Spleen (tissue), 11 donors: ENCODE results near the gene CASP7. TPM values are rescaled to one million over a fixed set of nuclear protein-coding genes. Genes with fewer than 3 reads are reported as not detected.
A peak's percentile ranks its signal among the peaks of the same experiment; 100 is the strongest.

ENCODE experiments used
- DNase-seq: peaks from one replicate; pipeline ENCODE4 v3.0.0-alpha.2; 2020
- H3K27ac ChIP-seq, 8 donors: fragments of 200-600 bp; sonication (generic) in 7 of 8; 1 replicate in 4 of 8; 2 replicates in 4 of 8; pipeline versions ENCODE4 v1.5.0 to v1.8.0; 2016 to 2021; ENCODE audit warnings: inconsistent platforms in 4 of 8, mild to moderate bottlenecking in 4 of 8, moderate library complexity in 1 of 8
- H3K27me3 ChIP-seq, 7 donors: fragments of 200-600 bp; sonication (generic) in 6 of 7; replicated peaks in 1 of 7; 1 replicate in 4 of 7; 2 replicates in 3 of 7; pipeline versions ENCODE4 v1.5.0 to v1.8.0; 2016 to 2021; ENCODE audit warnings: inconsistent platforms in 3 of 7, mild to moderate bottlenecking in 1 of 7
- H3K36me3 ChIP-seq, 6 donors: fragments of 200-600 bp; sonication (generic) in 5 of 6; 1 replicate in 4 of 6; 2 replicates in 2 of 6; pipeline versions ENCODE4 v1.5.0 to v1.8.0; 2016 to 2021; ENCODE audit warnings: inconsistent platforms in 2 of 6
- H3K4me1 ChIP-seq, 6 donors: fragments of 200-600 bp; sonication (generic) in 5 of 6; 1 replicate in 3 of 6; 2 replicates in 3 of 6; pipeline versions ENCODE4 v1.5.0 to v1.8.0; 2016 to 2021; ENCODE audit warnings: inconsistent platforms in 3 of 6
- H3K4me3 ChIP-seq, 8 donors: fragments of 200-600 bp; sonication (generic) in 7 of 8; 1 replicate in 4 of 8; 2 replicates in 4 of 8; pipeline versions ENCODE4 v1.5.0 to v1.8.0; 2016 to 2021; ENCODE audit warnings: inconsistent platforms in 4 of 8, mild to moderate bottlenecking in 4 of 8, moderate library complexity in 2 of 8
- H3K9me3 ChIP-seq, 8 donors: fragments of 200-600 bp; sonication (generic) in 7 of 8; 1 replicate in 4 of 8; 2 replicates in 4 of 8; pipeline versions ENCODE4 v1.5.0 to v1.8.0; 2016 to 2021; ENCODE audit warnings: inconsistent platforms in 4 of 8
- POLR2A ChIP-seq, 3 donors: fragments of 450-650 bp; IDR thresholded peaks; one replicate each; pipeline ENCODE4 v1.5.1; 2017; ENCODE audit warnings: antibody characterized with exemption in 3 of 3, mild to moderate bottlenecking in 1 of 3
- POLR2AphosphoS5 ChIP-seq, 3 donors: sonication (generic); formaldehyde crosslinking; IDR thresholded peaks; one replicate each; pipeline ENCODE4 v1.5.1; 2017; ENCODE audit warnings: antibody characterized with exemption in 3 of 3
- WGBS, 5 donors: extraction: QIAGEN DNeasy Blood & Tissue Kit in 3 of 5; methylation state at CpG; one replicate each; pipeline versions ENCODE4 v1.1.5 to v1.1.7; 2013 to 2018; 5-methylcytosine and 5-hydroxymethylcytosine counted together
- intact Hi-C: fragments of 100-400 bp; cut with DNase I; formaldehyde crosslinking; loops from one replicate; pipeline ENCODE4 v1.15.0; 2023; ENCODE audit warnings: low total_unique reads
- polyA plus RNA-seq, 3 donors: library from polyadenylated mRNA; stranded (reverse); fragments of 200-250 nt; gene quantifications; one replicate each; pipeline ENCODE4 v1.2.1, GENCODE V29; 2013
- total RNA-seq, 7 donors: library from RNA; depleted of rRNA in 3 of 7; stranded (reverse); fragments of >200 nt in 3 of 7; fragmentation: NEBNext Ultra II Directional in 4 of 7; extraction: Animal tissue kit (Norgen Biotek cat#: 25700) in 4 of 7; gene quantifications; one replicate each; pipeline versions ENCODE4 v1.1.0 to v1.2.1, GENCODE V29; 2016 to 2021
- TF ChIP-seq, protein P1 (sequence below), 11 experiments: fragments of 200-600 bp in 7 of 11; fragments of 450-650 bp in 4 of 11; sonication (generic) in 4 of 11; IDR thresholded peaks in 8 of 11; conservative IDR thresholded peaks in 3 of 11; 1 replicate in 7 of 11; 2 replicates in 4 of 11; pipeline versions ENCODE4 v1.4.0 to v1.8.0; 2016 to 2021; ENCODE audit warnings: antibody characterized with exemption in 11 of 11, inconsistent platforms in 4 of 11, mild to moderate bottlenecking in 1 of 11
- donor health status: healthy with polysubstance abuse.
- donor health status: DM: no; HTN: no; CAD: no; lungs with moderate emphysema.
- donor health status: DM: no; HTN: no; CAD: no.
- donor health status: Bipolar disorder and iron deficiency.
- donor health status: healthy.
- donor health status: DM: no; HTN: no; CAD: no.
- donor health status: DM: yes; HTN: yes; CAD: no.

CASP7 gene
- total and polyA plus RNA-seq, 10 donors = 10.4 to 27.3 (median 19.2) TPM

DNA sequence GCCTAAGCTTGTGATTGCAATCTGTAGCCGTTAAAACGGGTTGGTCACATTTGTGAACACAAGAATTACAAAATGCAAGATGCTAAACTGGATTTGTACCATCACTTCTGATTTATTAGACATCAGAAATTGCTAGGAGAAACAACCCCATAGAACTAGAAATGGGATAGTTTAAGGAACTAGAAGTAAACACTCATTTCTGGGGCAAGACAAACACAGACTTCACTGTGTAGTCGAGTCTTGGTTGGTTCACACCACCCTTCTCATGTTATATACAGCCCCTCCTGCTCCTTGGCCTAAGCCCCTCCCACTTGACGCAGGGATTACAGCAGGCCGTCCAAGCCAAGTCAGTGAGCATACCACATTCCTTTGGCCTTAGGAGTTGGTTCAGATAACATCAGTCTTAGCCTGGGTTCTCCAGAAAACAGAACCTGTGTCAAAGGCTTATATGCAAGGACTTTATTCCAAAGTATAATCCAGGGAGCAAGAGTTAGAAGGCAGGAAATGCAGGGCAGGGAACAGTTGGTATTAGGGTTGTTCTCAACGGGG is 13.8 kb upstream of the CASP7 start:
- TF ChIP-seq POLR2AphosphoS5 (IDR thresholded peaks at IDR 0.05) = no peak
- TF ChIP-seq POLR2A (IDR thresholded peaks at IDR 0.05) = no peak
- TF ChIP-seq, protein P1, sequence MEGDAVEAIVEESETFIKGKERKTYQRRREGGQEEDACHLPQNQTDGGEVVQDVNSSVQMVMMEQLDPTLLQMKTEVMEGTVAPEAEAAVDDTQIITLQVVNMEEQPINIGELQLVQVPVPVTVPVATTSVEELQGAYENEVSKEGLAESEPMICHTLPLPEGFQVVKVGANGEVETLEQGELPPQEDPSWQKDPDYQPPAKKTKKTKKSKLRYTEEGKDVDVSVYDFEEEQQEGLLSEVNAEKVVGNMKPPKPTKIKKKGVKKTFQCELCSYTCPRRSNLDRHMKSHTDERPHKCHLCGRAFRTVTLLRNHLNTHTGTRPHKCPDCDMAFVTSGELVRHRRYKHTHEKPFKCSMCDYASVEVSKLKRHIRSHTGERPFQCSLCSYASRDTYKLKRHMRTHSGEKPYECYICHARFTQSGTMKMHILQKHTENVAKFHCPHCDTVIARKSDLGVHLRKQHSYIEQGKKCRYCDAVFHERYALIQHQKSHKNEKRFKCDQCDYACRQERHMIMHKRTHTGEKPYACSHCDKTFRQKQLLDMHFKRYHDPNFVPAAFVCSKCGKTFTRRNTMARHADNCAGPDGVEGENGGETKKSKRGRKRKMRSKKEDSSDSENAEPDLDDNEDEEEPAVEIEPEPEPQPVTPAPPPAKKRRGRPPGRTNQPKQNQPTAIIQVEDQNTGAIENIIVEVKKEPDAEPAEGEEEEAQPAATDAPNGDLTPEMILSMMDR (IDR thresholded peaks at IDR 0.05 in 8 of 11, conservative IDR thresholded peaks at IDR 0.05 in 3 of 11) = no peak
- no peaks in the 10 kb centered on the region for H3K4me1 ChIP-seq
- no peaks in the 10 kb centered on the region for H3K36me3 ChIP-seq
- no peak overlapping the region for H3K27ac ChIP-seq
- no peak for DNase-seq
- peaks cover 0 to 10% (median 0%) of the 10 kb centered on the region in 7 donors for H3K27me3 ChIP-seq
- H3K9me3 ChIP-seq = peaks cover 0 to 11% (median 5%) of the 10 kb centered on the region in 8 donors
- intact Hi-C loops = no loop called here
- no peak overlapping the region for H3K4me3 ChIP-seq
- WGBS, 5 donors = 65 to 82% (median 77%) methylated on average over 6 of the region's 6 CpGs

DNA sequence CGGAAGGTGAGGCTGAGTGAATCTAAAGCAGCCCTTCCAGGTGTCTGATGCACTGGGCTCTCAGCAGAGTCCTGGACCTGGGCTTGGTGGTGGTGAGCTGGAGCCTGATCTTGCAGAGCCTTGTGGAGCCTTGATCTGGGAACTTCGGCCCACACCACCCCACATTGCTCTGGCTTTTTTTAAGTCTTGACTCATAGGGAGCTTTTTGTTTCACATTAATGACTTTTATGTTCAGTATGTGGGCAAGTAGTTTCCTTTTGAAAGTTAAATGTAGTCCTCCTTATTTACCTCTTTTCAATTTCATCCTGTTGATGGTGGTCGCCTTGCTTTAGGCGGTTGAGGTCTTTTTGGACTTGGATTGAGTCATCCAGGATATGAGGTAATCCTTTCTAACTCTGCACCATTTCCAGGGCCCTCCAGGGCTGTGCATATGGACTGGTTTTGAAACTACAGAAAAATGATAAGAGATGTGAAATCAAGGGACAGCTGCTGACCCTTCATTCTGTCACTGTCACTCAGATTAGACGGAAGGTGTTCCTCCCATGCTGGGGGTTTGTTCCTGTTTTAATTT is 12.9 kb upstream of the CASP7 start:
- Histone ChIP-seq H3K9me3 (peaks cover 0 to 15% (median 6%) of the 10 kb centered on the region in 8 donors), H3K4me3 (no peak overlapping the region), H3K27ac (no peak overlapping the region), H3K36me3 (no peaks in the 10 kb centered on the region), H3K27me3 (peaks cover 0 to 15% (median 0%) of the 10 kb centered on the region in 7 donors), H3K4me1 (no peaks in the 10 kb centered on the region)
- 27 to 60% (median 44%) methylated on average over 5 of the region's 5 CpGs for WGBS, 5 donors
- intact Hi-C loops = no loop called here
- no peak for DNase-seq
- TF ChIP-seq, protein P1 (IDR thresholded peaks at IDR 0.05 in 8 of 11, conservative IDR thresholded peaks at IDR 0.05 in 3 of 11) = no peak
- TF ChIP-seq POLR2AphosphoS5 (IDR thresholded peaks at IDR 0.05) = no peak
- TF ChIP-seq POLR2A (IDR thresholded peaks at IDR 0.05) = no peak

DNA sequence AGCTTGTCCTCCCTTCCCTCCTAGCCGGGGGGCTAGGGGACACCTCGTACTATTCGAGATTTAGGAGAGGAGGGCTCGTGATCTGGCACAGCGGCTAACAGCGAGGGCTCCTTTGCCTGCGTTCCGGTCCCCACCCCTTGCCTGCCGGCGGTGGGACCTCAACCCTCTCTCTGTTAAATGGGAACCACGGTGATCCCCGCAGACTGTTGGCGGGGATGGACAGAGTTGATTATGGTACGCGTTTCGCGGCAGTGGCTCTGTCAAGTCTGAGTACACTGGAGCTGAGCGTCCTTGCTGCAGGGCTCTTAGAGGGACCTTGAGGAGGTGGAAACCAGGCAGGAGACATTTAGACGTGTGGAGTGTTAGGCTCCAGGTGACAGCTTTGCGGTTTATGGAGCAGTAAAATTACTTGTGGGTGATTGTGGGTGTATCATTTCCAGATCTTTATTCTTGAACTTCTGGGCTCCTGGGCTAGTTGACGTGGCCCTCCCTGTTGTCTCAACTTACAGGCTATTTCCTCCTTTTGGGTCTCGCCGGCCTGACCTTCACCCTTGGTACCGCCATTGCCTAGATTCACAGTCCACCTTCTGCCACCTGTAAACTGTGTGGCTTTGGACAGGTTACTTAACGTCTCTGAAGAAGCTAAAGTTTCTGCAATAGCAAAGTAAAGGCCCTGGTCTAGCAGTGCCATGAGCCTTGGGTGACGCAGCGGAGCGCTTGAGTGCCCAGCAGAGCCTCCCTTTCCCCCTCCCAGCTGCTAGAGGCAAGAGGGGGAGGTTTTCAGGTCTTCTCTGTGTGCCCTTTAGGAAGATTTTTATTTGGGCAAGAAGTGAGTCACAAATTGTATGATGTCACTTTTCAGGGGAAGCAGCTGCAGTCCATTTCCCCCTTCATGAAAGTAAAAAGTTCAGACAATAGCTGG is 739 bp downstream of the CASP7 start:
- peaks cover 12 to 52% (median 25%) of the 10 kb centered on the region in 6 donors for H3K4me1 ChIP-seq
- H3K27me3 ChIP-seq = no peaks in the 10 kb centered on the region
- H3K27ac ChIP-seq = peak overlapping the region; percentile 87 to 97 (median 94)
- intact Hi-C loops = no loop called here
- H3K4me3 ChIP-seq = peak overlapping the region; percentile 84 to 100 (median 95)
- no peaks in the 10 kb centered on the region for H3K36me3 ChIP-seq
- peak; percentile 84 for DNase-seq
- TF ChIP-seq POLR2AphosphoS5 (IDR thresholded peaks at IDR 0.05) = peak in 2 of 3 donors; percentile 31 to 41
- no peak for TF ChIP-seq POLR2A (IDR thresholded peaks at IDR 0.05)
- 1 to 5% (median 3%) methylated on average over 27 to 28 of the region's 28 CpGs for WGBS, 5 donors
- peaks cover 0 to 17% (median 7%) of the 10 kb centered on the region in 8 donors for H3K9me3 ChIP-seq

DNA sequence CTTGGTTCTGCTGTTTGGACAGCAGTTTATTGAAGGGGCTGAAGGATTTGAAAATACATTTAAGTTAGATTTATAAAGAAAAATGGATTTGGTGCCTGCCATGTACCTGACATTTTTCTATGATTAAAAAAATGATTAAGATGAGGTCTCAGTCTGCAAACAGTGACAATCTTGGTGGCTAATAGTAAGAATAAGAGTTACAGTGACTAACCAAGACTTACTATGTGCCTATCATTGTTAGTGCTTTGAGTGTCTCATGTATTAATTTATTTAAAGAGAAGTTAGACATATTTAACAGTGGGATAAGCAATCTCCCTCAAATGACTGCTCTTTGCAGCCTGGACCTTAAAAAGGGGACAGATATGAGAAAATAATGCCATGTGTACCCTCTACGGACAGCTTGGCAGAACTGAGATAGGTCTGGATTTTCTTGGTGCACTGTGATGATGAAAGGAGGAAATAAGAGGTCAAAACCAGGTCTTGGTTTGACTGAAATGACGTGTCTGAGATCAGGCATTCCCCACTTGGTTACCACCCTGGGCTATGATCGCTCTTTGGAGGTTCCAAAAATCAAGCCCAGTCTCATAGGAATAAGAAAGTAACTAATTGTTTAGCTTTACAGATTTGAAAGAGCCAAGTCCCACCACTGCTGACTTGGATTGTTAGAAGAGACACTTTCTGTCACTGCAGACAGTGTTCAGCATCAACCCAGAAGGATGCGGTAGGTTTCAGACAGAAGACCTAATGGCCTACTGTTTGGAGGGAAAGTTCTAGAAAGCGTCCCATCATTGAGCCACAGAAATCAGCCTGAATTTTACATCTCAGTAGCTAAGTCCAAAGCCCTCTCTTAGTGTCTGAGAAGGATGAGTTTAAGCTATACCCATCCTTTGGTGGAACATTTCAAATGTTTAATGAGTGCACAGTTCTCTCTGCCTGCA is 2.1 kb downstream of the CASP7 start:
- Histone ChIP-seq H3K4me3 (peak overlapping the region in 2 of 8 donors; percentile 84 to 100), H3K36me3 (peaks cover 0 to 10% (median 0%) of the 10 kb centered on the region in 6 donors), H3K9me3 (peaks cover 3 to 30% (median 20%) of the 10 kb centered on the region in 8 donors), H3K27ac (peak overlapping the region in 7 of 8 donors; percentile 87 to 97 (median 95)), H3K4me1 (peaks cover 12 to 52% (median 25%) of the 10 kb centered on the region in 6 donors), H3K27me3 (no peaks in the 10 kb centered on the region)
- no peak for DNase-seq
- WGBS, 5 donors = 46 to 61% (median 57%) methylated on average over 5 of the region's 5 CpGs
- TF ChIP-seq POLR2AphosphoS5 (IDR thresholded peaks at IDR 0.05) = no peak
- TF ChIP-seq, protein P1 (IDR thresholded peaks at IDR 0.05 in 8 of 11, conservative IDR thresholded peaks at IDR 0.05 in 3 of 11) = no peak
- no peak for TF ChIP-seq POLR2A (IDR thresholded peaks at IDR 0.05)
- intact Hi-C loops = no loop called here
